Activated CD4-positive, alpha-beta memory T cell treated with anti-CD3 and anti-CD28 coated beads, Interleukin-2, amount 10 ng/mL, durations not matched to agents 7 days and 5 days (primary cell): ENCODE results near the gene LMBRD2. TPM values are rescaled to one million over a fixed set of nuclear protein-coding genes. Genes with fewer than 3 reads are reported as not detected.
"Not testable (repeated sequence)": the region's sequence is repeated elsewhere in the genome, so short reads cannot be mapped to it uniquely, and the experiment has no call there.

ENCODE experiments used
- CTCF ChIA-PET: fragments of 350-600 bp; sonication (Branson Sonifier 250); formaldehyde crosslinking; loops from one replicate; lab custom pipeline; 2021; ENCODE audit warnings: antibody characterized with exemption, inconsistent platforms; lab: Charles Lee
- POLR2A ChIA-PET: fragments of 350-600 bp; sonication (Branson Sonifier 250); formaldehyde crosslinking; loops from one replicate; lab custom pipeline; 2021; ENCODE audit warnings: antibody characterized with exemption; lab: Charles Lee
- DNase-seq: peaks from one replicate; pipeline ENCODE4 v3.0.0-alpha.2; 2020
- H3K27ac Mint-ChIP-seq: one replicate; pipeline ENCODE4 v1.8.0; 2021; ENCODE audit warnings: mild to moderate bottlenecking, mixed read lengths
- H3K27me3 Mint-ChIP-seq: one replicate; pipeline ENCODE4 v1.8.0; 2021; ENCODE audit warnings: mixed read lengths
- H3K36me3 Mint-ChIP-seq: one replicate; pipeline ENCODE4 v1.8.0; 2021; ENCODE audit warnings: low read depth, mixed read lengths
- H3K4me1 Mint-ChIP-seq: one replicate; pipeline ENCODE4 v1.8.0; 2021; ENCODE audit warnings: mixed read lengths
- H3K4me3 Mint-ChIP-seq: one replicate; pipeline ENCODE4 v1.8.0; 2021; ENCODE audit warnings: mild to moderate bottlenecking, mixed read lengths
- H3K9me3 Mint-ChIP-seq: one replicate; pipeline ENCODE4 v1.8.0; 2021; ENCODE audit warnings: mixed read lengths
- total RNA-seq, 2 experiments: library from RNA; stranded (reverse); gene quantifications; one replicate each; pipeline ENCODE4 v1.2.3, GENCODE V29; 2021

Gene LMBRD2
- total RNA-seq: 10 to 100 TPM; 13.2 to 14.4 TPM

DNA sequence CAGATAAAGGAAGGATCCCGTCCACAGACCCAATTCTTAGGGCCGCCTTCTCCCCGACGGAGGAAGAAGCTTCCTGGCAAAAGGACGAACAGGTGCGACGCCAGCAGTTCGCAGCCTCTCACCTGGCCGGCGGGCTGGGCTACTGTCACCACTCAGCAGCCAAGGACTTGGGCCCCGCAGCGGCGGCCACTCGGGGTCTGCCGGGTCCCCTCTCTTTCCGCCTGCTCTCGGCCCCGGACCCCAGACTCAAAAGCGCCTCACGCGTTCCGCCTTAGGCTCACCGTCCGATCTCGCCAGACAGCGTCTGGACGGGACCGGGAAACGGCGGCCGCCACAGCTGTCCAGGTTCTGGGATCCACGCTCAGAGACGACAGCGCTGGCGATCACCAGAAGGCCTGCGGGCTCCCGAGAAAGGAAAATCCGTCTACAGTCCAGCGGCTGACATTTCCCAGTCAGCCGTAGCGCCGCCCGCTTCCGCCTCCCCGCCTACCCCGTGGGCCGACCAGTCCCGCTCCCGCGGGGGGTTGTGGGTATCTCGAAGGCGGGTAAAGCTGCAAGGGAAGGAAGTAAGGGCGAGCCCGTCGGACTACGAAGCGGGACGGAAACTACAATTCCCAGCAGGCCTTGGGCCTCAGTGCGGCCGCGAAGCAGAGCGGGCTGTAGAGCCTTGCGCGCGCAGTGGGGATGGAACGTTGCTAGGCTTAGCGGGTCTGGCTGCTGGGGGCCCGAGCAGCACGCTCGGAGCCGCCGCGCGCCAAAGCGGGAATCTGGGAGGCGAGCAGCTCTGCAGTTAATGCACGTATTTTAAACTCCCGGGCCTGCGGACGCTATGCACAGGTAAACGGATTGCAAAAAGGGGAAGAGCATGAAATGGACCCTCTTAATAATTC lies at the start of gene LMBRD2, which contains the start of gene SKP2:
LMBRD2 (minus strand) TSS at position 454 of the 890 bp plus-strand sequence. CDS start 8,538 bp downstream, outside the sequence.
SKP2 (plus strand) TSS at position 678 of the 890 bp plus-strand sequence; CDS start at position 830, 152 bp downstream.
- ChIA-PET CTCF (interaction anchor here (1.2 to 4.3 kb wide), 7 partner anchors 8 to 539 kb away, joined by 3 to 34 read pairs (median 4); partner anchors contain the start of gene NADK2), POLR2A (interaction anchor here (0.7 to 4.1 kb wide), 20 partner anchors 10 to 1228 kb away, joined by 3 to 80 read pairs (median 4); partner anchors contain the start of genes DNAJC21 and NADK2)
- H3K4me1 Mint-ChIP-seq: peaks cover 68% of the 10 kb centered on the region
- no peaks in the 10 kb centered on the region for H3K9me3 Mint-ChIP-seq
- no peaks in the 10 kb centered on the region for H3K27me3 Mint-ChIP-seq
- H3K27ac Mint-ChIP-seq: peak within 1 kb of the TSS; percentile 83
- peak; percentile 98 for DNase-seq
- H3K36me3 Mint-ChIP-seq: peaks cover 51% of the 10 kb centered on the region
- peak within 1 kb of the TSS; percentile 97 for H3K4me3 Mint-ChIP-seq

DNA sequence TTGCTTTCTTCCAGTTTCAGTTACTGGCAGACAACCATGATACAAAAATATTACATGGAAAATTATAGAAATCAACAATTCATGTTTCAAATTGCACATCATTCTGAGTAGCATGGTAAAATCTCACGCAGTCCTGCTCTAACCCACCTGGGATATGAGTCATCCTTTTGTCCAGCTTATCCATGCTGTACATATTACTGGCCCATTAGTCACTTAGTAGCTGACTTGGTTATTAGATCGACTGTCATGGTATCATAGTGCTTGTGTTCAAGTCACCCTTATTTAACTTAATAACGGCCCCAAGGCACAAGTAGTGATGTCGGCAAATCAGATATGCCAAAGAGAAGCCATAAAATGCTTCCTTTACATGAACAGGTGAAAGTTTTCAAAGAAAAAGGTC lies 48.8 kb upstream of the LMBRD2 start:
- POLR2A ChIA-PET: no interaction called here
- peaks cover 15% of the 10 kb centered on the region for H3K36me3 Mint-ChIP-seq
- no peaks in the 10 kb centered on the region for H3K4me1 Mint-ChIP-seq
- H3K4me3 Mint-ChIP-seq: no peak overlapping the region
- no peaks in the 10 kb centered on the region for H3K27me3 Mint-ChIP-seq
- CTCF ChIA-PET: no interaction called here
- DNase-seq: no peak
- H3K27ac Mint-ChIP-seq: no peak overlapping the region
- no peaks in the 10 kb centered on the region for H3K9me3 Mint-ChIP-seq

DNA sequence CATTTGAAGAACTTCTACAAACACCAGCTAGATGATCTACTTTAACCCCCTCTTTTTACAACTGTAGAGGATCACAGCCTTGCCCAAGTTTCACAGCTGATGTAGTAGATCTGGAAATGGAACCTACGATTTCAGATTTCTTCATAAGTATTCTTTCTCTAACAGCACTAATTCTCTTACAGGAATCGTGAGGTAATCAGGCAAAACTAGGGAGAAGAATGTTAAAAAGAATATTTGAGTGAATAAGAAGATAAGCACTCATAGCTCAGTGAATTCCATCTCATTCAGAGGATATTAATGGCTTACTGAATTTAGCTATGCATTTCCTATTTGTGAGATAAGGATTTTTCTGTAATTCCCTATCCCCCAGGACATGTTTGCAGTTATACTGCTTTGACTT lies 47.9 kb upstream of the LMBRD2 start:
- no peaks in the 10 kb centered on the region for H3K9me3 Mint-ChIP-seq
- peaks cover 15% of the 10 kb centered on the region for H3K36me3 Mint-ChIP-seq
- CTCF ChIA-PET: interaction anchor here (1.3 kb wide), 1 partner anchor 20 kb away, joined by 3 read pairs; no protein-coding TSS in a partner anchor
- no peaks in the 10 kb centered on the region for H3K4me1 Mint-ChIP-seq
- no peak for DNase-seq
- H3K27me3 Mint-ChIP-seq: no peaks in the 10 kb centered on the region
- POLR2A ChIA-PET: no interaction called here
- no peak overlapping the region for H3K4me3 Mint-ChIP-seq
- no peak overlapping the region for H3K27ac Mint-ChIP-seq

DNA sequence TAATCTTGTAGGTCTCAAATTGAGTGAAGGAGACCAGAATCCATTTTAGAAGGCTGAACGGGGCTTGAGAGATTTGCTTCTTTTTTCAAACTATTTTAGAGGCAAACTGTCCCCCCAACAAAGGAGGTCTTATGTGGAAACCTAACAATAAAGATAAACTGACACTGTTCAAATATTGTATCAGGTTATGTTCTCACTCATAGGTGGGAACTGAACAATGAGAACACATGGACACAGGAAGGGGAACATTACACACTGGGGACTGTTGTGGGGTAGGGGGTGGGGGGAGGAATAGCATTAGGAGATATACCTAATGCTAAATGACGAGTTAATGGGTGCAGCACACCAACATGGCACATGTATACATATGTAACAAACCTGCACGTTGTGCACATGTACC lies 47.1 kb upstream of the LMBRD2 start:
- H3K27me3 Mint-ChIP-seq, POLR2A ChIA-PET, H3K9me3 Mint-ChIP-seq, H3K4me1 Mint-ChIP-seq, DNase-seq, H3K4me3 Mint-ChIP-seq, H3K27ac Mint-ChIP-seq: not testable (repeated sequence)
- peaks cover 16% of the 10 kb centered on the region for H3K36me3 Mint-ChIP-seq
- CTCF ChIA-PET: interaction anchor here (1.3 kb wide), 1 partner anchor 21 kb away, joined by 3 read pairs; no protein-coding TSS in a partner anchor

DNA sequence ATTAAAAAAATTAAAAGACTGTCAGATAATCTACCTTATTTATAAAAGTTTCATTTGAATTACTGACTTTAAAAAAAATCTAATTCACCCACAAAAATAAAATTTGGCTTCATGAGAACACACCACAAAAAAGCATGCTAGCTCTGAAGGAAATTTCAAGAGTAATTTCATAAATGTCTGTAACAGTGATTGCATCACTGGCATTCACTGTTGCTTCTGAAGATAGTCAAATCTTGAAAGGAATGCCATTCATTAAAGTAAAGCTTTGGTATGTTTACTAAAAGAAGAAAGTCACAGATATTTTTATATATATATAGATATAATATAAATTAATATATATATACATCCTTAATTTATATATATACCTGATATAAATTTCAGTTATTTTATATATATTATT lies 46.6 kb upstream of the LMBRD2 start:
- ChIA-PET POLR2A (no interaction called here), CTCF (no interaction called here)
- Mint-ChIP-seq H3K27ac (no peak overlapping the region), H3K4me3 (no peak overlapping the region), H3K27me3 (no peaks in the 10 kb centered on the region), H3K36me3 (peaks cover 18% of the 10 kb centered on the region), H3K4me1 (no peaks in the 10 kb centered on the region), H3K9me3 (no peaks in the 10 kb centered on the region)
- no peak for DNase-seq

DNA sequence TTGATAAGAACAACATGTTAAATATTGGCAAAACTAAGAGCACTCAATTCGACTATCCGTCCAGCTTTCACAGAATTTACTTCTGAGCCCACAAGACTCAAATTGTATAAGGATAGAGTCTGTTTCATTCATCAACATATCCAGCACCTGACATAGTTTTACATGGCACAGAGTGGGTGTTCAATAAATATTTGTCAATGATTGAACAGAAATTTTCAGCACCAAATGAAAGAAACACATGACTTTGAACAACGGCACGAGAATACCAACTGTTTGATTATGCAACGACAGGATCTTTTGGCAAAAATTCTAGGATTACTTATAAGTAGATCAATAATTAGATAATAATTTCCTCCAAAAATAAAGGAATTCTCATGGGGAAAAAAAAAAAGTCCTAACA lies 42.1 kb upstream of the LMBRD2 start:
- no peaks in the 10 kb centered on the region for H3K4me1 Mint-ChIP-seq

DNA sequence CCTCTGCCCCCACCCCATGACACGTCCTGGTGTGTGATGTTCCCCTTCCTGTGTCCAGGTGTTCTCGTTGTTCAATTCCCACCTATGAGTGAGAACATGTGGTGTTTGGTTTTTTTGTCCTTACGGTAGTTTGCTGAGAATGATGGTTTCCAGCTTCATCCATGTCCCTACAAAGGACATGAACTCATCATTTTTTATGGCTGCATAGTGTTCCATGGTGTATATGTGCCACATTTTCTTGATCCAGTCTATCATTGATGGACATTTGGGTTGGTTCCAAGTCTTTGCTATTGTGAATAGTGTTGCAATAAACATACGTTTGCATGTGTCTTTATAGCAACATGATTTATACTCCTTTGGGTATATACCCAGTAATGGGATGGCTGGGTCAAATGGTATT lies 32.7 kb upstream of the LMBRD2 start:
- H3K27me3 Mint-ChIP-seq, H3K9me3 Mint-ChIP-seq, DNase-seq, H3K4me3 Mint-ChIP-seq, H3K4me1 Mint-ChIP-seq, CTCF ChIA-PET, POLR2A ChIA-PET, H3K27ac Mint-ChIP-seq: not testable (repeated sequence)
- H3K36me3 Mint-ChIP-seq: peaks cover 79% of the 10 kb centered on the region

More for the DNA sequence above, 42.1 kb upstream of the LMBRD2 start:
- no peak for DNase-seq
- ChIA-PET CTCF (interaction anchor here (0.7 kb wide), 1 partner anchor 9 kb away, joined by 4 read pairs; no protein-coding TSS in a partner anchor), POLR2A (no interaction called here)
- Mint-ChIP-seq H3K4me3 (no peak overlapping the region), H3K9me3 (peaks cover 2% of the 10 kb centered on the region), H3K36me3 (peaks cover 51% of the 10 kb centered on the region), H3K27ac (no peak overlapping the region), H3K27me3 (no peaks in the 10 kb centered on the region)

DNA sequence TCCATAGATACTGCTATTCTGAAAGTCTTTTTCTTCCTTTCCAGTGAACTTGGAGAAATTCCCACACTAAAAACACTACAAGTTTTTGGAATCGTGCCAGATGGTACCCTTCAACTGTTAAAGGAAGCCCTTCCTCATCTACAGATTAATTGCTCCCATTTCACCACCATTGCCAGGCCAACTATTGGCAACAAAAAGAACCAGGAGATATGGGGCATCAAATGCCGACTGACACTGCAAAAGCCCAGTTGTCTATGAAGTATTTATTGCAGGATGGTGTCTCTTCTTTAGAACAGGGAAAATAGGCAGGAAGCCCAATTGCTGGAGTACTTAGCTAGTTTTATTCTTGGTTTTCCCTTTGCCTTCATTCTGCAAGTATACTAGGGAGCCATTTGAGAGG lies 30.1 kb upstream of the LMBRD2 start:
- ChIA-PET POLR2A (interaction anchor here (1.4 kb wide), 1 partner anchor 31 kb away, joined by 4 read pairs; the partner anchor contains the start of genes LMBRD2 and SKP2), CTCF (interaction anchor here (1.4 kb wide), 1 partner anchor 16 kb away, joined by 3 read pairs; no protein-coding TSS in a partner anchor)
- H3K4me3 Mint-ChIP-seq: no peak overlapping the region
- H3K27me3 Mint-ChIP-seq: no peaks in the 10 kb centered on the region
- peaks cover 75% of the 10 kb centered on the region for H3K36me3 Mint-ChIP-seq
- H3K27ac Mint-ChIP-seq: no peak overlapping the region
- H3K9me3 Mint-ChIP-seq: no peaks in the 10 kb centered on the region
- no peak for DNase-seq
- H3K4me1 Mint-ChIP-seq: no peaks in the 10 kb centered on the region

DNA sequence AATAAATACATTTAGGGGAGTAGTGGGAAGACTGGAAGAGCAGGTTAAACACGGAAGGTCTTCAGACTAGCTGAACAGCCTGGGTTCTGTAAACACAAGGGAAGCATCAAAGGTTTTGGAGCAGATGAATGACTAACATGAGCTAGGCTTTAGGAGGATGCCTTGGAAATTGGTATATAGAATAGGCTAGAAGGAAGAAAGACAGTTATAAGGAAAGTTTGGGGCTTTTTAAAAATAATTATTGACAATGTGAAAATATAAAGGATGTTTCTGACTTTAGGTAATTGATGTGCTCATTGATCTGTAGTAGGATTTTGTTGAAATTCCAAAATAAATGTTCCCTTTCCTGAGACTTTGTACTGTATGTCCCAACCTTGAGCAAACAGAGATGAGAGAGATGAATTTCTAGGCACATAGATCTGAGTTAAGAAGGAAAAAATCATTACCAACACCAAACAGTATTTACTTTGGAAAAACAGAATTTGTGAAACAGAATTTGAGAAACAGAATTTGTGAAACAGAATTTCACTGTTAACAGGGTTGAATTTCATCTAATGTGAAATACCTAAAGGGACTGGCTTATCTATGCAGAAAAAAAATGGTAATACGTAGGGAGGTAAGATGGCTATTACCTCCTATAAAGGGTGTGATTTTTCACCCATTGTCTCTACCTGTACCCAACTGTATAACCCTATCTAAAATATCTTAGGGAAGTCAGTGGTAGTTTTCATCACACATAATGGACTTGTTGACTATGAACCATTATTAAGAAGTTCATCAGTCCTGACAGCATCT lies 29.1 kb upstream of the LMBRD2 start:
- ChIA-PET CTCF (interaction anchor here (1.7 kb wide), 1 partner anchor 102 kb away, joined by 4 read pairs; no protein-coding TSS in a partner anchor), POLR2A (no interaction called here)
- Mint-ChIP-seq H3K27me3 (no peaks in the 10 kb centered on the region), H3K36me3 (peaks cover 70% of the 10 kb centered on the region), H3K4me1 (no peaks in the 10 kb centered on the region), H3K9me3 (no peaks in the 10 kb centered on the region), H3K4me3 (no peak overlapping the region), H3K27ac (no peak overlapping the region)
- DNase-seq: no peak

DNA sequence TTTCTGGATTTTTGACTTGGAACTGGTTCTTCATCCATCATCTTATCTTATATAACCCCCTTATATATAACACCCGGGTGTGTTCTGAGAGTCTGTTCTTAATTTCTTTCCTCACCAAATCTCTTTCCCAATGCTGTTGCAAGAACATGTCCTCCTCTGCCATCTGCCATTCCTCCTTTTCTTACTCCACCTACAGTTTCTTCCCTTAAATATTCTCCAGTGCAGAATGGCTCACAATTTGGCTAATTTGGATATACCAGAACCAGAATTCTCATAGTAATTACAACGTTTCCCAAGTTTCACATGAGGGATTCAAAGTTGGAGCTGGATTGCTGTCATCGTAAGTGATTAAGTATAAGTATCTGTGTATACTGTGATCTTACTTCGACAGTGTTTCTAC lies 28.3 kb upstream of the LMBRD2 start:
- ChIA-PET CTCF (interaction anchor here (1.7 kb wide), 1 partner anchor 101 kb away, joined by 4 read pairs; no protein-coding TSS in a partner anchor), POLR2A (no interaction called here)
- H3K9me3 Mint-ChIP-seq: no peaks in the 10 kb centered on the region
- peaks cover 1% of the 10 kb centered on the region for H3K4me1 Mint-ChIP-seq
- H3K27ac Mint-ChIP-seq: no peak overlapping the region
- no peak for DNase-seq
- peaks cover 71% of the 10 kb centered on the region for H3K36me3 Mint-ChIP-seq
- H3K4me3 Mint-ChIP-seq: no peak overlapping the region
- no peaks in the 10 kb centered on the region for H3K27me3 Mint-ChIP-seq

DNA sequence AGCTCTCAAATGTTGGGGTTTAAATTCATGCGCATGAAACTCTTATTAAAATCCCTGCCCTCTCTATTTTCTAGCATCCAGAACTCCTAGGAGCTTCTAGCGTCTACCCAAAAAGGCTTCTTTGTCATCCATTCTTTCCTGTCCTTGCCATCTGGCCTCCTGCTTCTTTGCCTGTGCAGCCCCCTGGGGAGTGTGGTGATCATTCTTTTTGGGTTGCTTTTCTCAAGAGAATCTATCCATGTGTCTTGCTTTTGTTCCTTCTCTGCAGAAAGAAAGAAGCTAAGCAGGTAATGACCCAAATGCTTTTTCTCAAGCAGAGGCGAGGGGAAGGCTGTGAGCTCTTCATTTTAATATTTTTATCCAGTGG lies 26.8 kb upstream of the LMBRD2 start:
- CTCF ChIA-PET: interaction anchor here (0.8 to 1.6 kb wide), 5 partner anchors 11 to 100 kb away, joined by 3 to 7 read pairs (median 4); partner anchors contain the start of gene NADK2
- DNase-seq: no peak
- POLR2A ChIA-PET: interaction anchor here (1.5 kb wide), 1 partner anchor 20 kb away, joined by 6 read pairs; no protein-coding TSS in a partner anchor
- H3K36me3 Mint-ChIP-seq: peaks cover 77% of the 10 kb centered on the region
- H3K4me3 Mint-ChIP-seq: no peak overlapping the region
- H3K27me3 Mint-ChIP-seq: no peaks in the 10 kb centered on the region
- H3K9me3 Mint-ChIP-seq: no peaks in the 10 kb centered on the region
- H3K4me1 Mint-ChIP-seq: peaks cover 5% of the 10 kb centered on the region
- no peak overlapping the region for H3K27ac Mint-ChIP-seq

DNA sequence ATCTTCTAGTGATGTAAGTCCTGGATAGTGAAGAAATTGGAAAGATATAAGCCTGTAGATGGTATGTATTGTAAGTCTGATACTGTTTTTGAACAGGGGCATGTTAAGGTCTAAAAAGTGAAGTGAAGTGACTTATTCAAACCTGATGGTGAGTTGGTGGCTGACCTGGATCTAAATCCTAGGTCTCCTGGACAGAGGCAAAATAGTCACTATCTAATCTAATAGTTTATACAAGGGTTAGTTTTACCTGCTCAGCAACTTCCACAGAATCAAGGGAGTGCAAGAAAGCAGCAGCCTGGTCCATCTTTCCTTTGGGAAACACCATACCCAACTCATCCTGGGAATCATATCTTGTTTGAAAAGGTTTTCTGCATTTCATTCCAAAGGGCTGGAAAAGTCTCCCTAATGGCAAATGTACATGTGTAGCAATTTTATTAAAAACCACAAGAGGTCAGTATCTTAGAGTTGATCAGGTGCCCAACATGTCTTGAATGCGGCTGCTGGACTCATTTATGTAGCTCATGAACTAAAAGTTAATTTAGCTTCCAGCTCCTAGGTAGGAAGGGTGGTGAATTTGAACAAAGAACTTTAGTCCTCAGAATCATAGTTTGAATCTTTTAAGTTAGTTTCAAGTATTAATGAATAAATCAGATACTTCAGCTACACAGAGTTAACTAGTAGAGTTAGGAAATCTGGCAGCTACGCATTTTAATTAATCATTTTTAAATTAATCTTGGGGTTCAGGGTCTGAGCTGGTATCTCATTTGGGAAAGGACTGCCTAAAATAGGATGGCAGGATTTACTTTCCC lies 26.2 kb upstream of the LMBRD2 start:
- H3K4me1 Mint-ChIP-seq: peaks cover 5% of the 10 kb centered on the region
- H3K4me3 Mint-ChIP-seq: no peak overlapping the region
- H3K27ac Mint-ChIP-seq: no peak overlapping the region
- no peak for DNase-seq
- no peaks in the 10 kb centered on the region for H3K9me3 Mint-ChIP-seq
- POLR2A ChIA-PET: interaction anchor here (1.5 kb wide), 1 partner anchor 19 kb away, joined by 6 read pairs; no protein-coding TSS in a partner anchor
- no peaks in the 10 kb centered on the region for H3K27me3 Mint-ChIP-seq
- CTCF ChIA-PET: interaction anchor here (0.8 to 1.6 kb wide), 5 partner anchors 10 to 99 kb away, joined by 3 to 7 read pairs (median 4); partner anchors contain the start of gene NADK2
- peaks cover 83% of the 10 kb centered on the region for H3K36me3 Mint-ChIP-seq
